B cell (primary cell): ENCODE data around the gene NIP7. TPM values are rescaled to one million over a fixed set of nuclear protein-coding genes. Genes with fewer than 3 reads are reported as not detected.

Source experiments
- ATAC-seq: fragments of 200-7000 bp; cut with Tn5 transposase; one replicate; pipeline ENCODE4 v1.10.0; 2021; ENCODE audit warnings: low read depth, mild to moderate bottlenecking, moderate number of reproducible peaks, moderate library complexity
- CTCF ChIA-PET: fragments of 350-600 bp; sonication (Branson Sonifier 250); formaldehyde crosslinking; loops from one replicate; lab custom pipeline; 2021; ENCODE audit warnings: antibody characterized with exemption, inconsistent platforms; lab: Charles Lee
- POLR2A ChIA-PET: fragments of 350-600 bp; sonication (Branson Sonifier 250); formaldehyde crosslinking; loops from one replicate; lab custom pipeline; 2021; ENCODE audit warnings: antibody characterized with exemption; lab: Charles Lee
- DNase-seq: peaks from one replicate; pipeline ENCODE4 v3.0.0; 2013
- H2AFZ ChIP-seq: 2 replicates; pipeline ENCODE4 v1.6.1; 2012; ENCODE audit warnings: mild to moderate bottlenecking, low read depth, low read length; ENCODE audit not compliant: insufficient read depth, poor library complexity, severe bottlenecking
- H3K27ac ChIP-seq, 2 donors: 1 replicate in 1 of 2; 2 replicates in 1 of 2; pipeline ENCODE4 v1.5.1; 2012 to 2013; ENCODE audit warnings: low read length in 2 of 2, mild to moderate bottlenecking in 2 of 2, moderate library complexity in 1 of 2
- H3K27me3 ChIP-seq, 4 experiments: fragments of 200-600 bp in 1 of 4; sonication (generic) in 1 of 4; replicated peaks in 1 of 4; 1 replicate in 2 of 4; 2 replicates in 2 of 4; pipeline versions ENCODE4 v1.6.1 to v1.7.0; 2013 to 2016; ENCODE audit warnings: low read length in 3 of 4, mild to moderate bottlenecking in 2 of 4, mixed read lengths in 1 of 4, moderate library complexity in 1 of 4; ENCODE audit not compliant: insufficient read depth in 4 of 4, control insufficient read depth in 3 of 4; ENCODE audit errors: control extremely low read depth in 1 of 4
- H3K36me3 ChIP-seq, 2 experiments: replicated peaks in 1 of 2; 1 replicate in 1 of 2; 2 replicates in 1 of 2; pipeline versions ENCODE4 v1.6.1 to v1.7.1; 2013; ENCODE audit warnings: low read length in 1 of 2; ENCODE audit not compliant: insufficient read depth in 2 of 2, control insufficient read depth in 1 of 2; ENCODE audit errors: control extremely low read depth in 1 of 2, extremely low read depth in 1 of 2
- H3K4me1 ChIP-seq, 2 donors: fragments of 200-600 bp in 1 of 2; sonication (generic) in 1 of 2; 1 replicate in 1 of 2; 2 replicates in 1 of 2; pipeline versions ENCODE4 v1.5.1 to v1.6.1; 2013 to 2017; ENCODE audit warnings: low read length in 2 of 2; ENCODE audit not compliant: control insufficient read depth in 2 of 2, insufficient read depth in 2 of 2
- H3K4me2 ChIP-seq: replicated peaks from 2 replicates; pipeline ENCODE3; 2012; ENCODE audit warnings: mild to moderate bottlenecking, low read depth, low read length; ENCODE audit not compliant: poor library complexity, severe bottlenecking
- H3K4me3 ChIP-seq, 5 experiments: fragments of 200-600 bp in 1 of 5; sonication (generic) in 1 of 5; 1 replicate in 3 of 5; 2 replicates in 2 of 5; pipeline versions ENCODE4 v1.5.1 to v1.7.0; 2011 to 2016; ENCODE audit warnings: low read length in 4 of 5, mild to moderate bottlenecking in 4 of 5, low read depth in 2 of 5, control low read depth in 1 of 5, moderate library complexity in 1 of 5; ENCODE audit not compliant: insufficient read depth in 1 of 5; ENCODE audit errors: control extremely low read depth in 1 of 5, extremely low read depth in 1 of 5
- H3K79me2 ChIP-seq: fragments of 200-600 bp; sonication (generic); one replicate; pipeline ENCODE4 v1.6.0; 2016; ENCODE audit warnings: low read length; ENCODE audit not compliant: control insufficient read depth, insufficient read depth
- H3K9ac ChIP-seq: fragments of 200-600 bp; sonication (generic); 2 replicates; pipeline ENCODE4 v1.6.1; 2017; ENCODE audit warnings: mild to moderate bottlenecking, low read length, moderate library complexity
- H3K9me3 ChIP-seq, 3 donors: one replicate each; pipeline versions ENCODE4 v1.6.1 to v1.7.1; 2013; ENCODE audit warnings: low read length in 2 of 3; ENCODE audit not compliant: control insufficient read depth in 2 of 3, insufficient read depth in 1 of 3; ENCODE audit errors: control extremely low read depth in 1 of 3
- H4K20me1 ChIP-seq: 2 replicates; pipeline ENCODE4 v1.6.0; 2012; ENCODE audit warnings: mild to moderate bottlenecking, low read length; ENCODE audit not compliant: insufficient read depth, control insufficient read depth, poor library complexity, severe bottlenecking
- H3K27ac Mint-ChIP-seq: one replicate; pipeline ENCODE4 v1.8.0; 2021; ENCODE audit warnings: mixed read lengths
- H3K27me3 Mint-ChIP-seq: one replicate; pipeline ENCODE4 v1.8.0; 2021; ENCODE audit warnings: mixed read lengths
- H3K4me1 Mint-ChIP-seq: one replicate; pipeline ENCODE4 v1.8.0; 2021; ENCODE audit warnings: mixed read lengths
- H3K4me3 Mint-ChIP-seq: one replicate; pipeline ENCODE4 v1.8.0; 2021; ENCODE audit warnings: mixed read lengths
- H3K9me3 Mint-ChIP-seq: one replicate; pipeline ENCODE4 v1.8.0; 2022; ENCODE audit warnings: mixed read lengths; ENCODE audit not compliant: insufficient read depth
- CTCF ChIP-seq: fragments of 200-600 bp; IDR thresholded peaks from one replicate; pipeline ENCODE4 v1.8.0; 2022; ENCODE audit warnings: antibody characterized with exemption, mild to moderate bottlenecking
- EZH2 ChIP-seq: IDR thresholded peaks from 2 replicates; pipeline ENCODE4 v1.6.1; 2012; ENCODE audit warnings: borderline replicate concordance, low read depth, mild to moderate bottlenecking, moderate library complexity, low read length; ENCODE audit not compliant: insufficient read depth, poor library complexity, severe bottlenecking
- WGBS: methylation state at CpG from one replicate; pipeline ENCODE4 v1.1.5; 2013; ENCODE audit warnings: missing lambda C conversion rate; ENCODE audit not compliant: insufficient coverage; 5-methylcytosine and 5-hydroxymethylcytosine counted together
- intact Hi-C: fragments of 100-400 bp; cut with micrococcal nuclease; formaldehyde crosslinking; loops from one replicate; pipeline ENCODE4 v1.10.0; 2022
- polyA plus RNA-seq: library from polyadenylated mRNA; depleted of rRNA; stranded (reverse); fragments of >200 nt; gene quantifications from 2 replicates; pipeline ENCODE4 v1.2.3, GENCODE V29; 2012
- total RNA-seq, 2 donors: library from RNA; stranded (reverse); fragments of 120-200 nt in 1 of 2; gene quantifications; 1 replicate in 1 of 2; 2 replicates in 1 of 2; pipeline versions ENCODE4 v1.2.3 to v1.2.4, GENCODE V29; 2013 to 2022

Gene NIP7
- total and polyA plus RNA-seq, 2 donors (not counting 1 experiment from before 2014, with no cell fraction given): 4.4 to 20.2 TPM

- Histone ChIP-seq H3K27ac (peak overlapping the region; percentile 46 to 84), H3K27me3 (no peaks in the 10 kb centered on the region), H3K36me3 (peaks cover 2 to 27% of the 10 kb centered on the region in 2 experiments), H3K9me3 (peaks cover 0 to 6% (median 0%) of the 10 kb centered on the region in 3 donors), H4K20me1 (peaks cover 47% of the 10 kb centered on the region), H3K4me3 (peak overlapping the region; percentile 55 to 82 (median 64)), H3K79me2 (peaks cover 53% of the 10 kb centered on the region), H2AFZ (peak overlapping the region; percentile 84), H3K4me2 (peak overlapping the region; percentile 94), H3K9ac (peak overlapping the region; percentile 88), H3K4me1 (peaks cover 10 to 23% of the 10 kb centered on the region in 2 donors)
- no peaks in the 10 kb centered on the region for H3K9me3 Mint-ChIP-seq
- peak overlapping the region; percentile 99 for H3K4me3 Mint-ChIP-seq
- peak overlapping the region; percentile 94 for H3K27ac Mint-ChIP-seq
- peaks cover 24% of the 10 kb centered on the region for H3K4me1 Mint-ChIP-seq
- ATAC-seq: peak; percentile 25
- ChIA-PET CTCF (interaction anchor here (0.7 to 1.9 kb wide), 7 partner anchors 16 to 161 kb away, joined by 3 to 5 read pairs (median 3); partner anchors contain the start of genes COG8 and PDF), POLR2A (interaction anchor here (0.6 kb wide), 2 partner anchors 25 to 1191 kb away, joined by 5 to 9 read pairs; no protein-coding TSS in a partner anchor)
- no peak for DNase-seq
- intact Hi-C loops: loop anchor here (1.0 to 10.0 kb wide), 7 partner anchors 16 to 777 kb away; partner anchors contain the start of genes COG8, CYB5B, NIP7 and PDF
- no peaks in the 10 kb centered on the region for H3K27me3 Mint-ChIP-seq
- WGBS: 2% methylated on average over 59 of the region's 59 CpGs
- TF ChIP-seq CTCF (no peak), EZH2 (no peak)
Measured at GRCh38 chr16:69311533-69312387, 27.8 kb upstream of the NIP7 start.

DNA sequence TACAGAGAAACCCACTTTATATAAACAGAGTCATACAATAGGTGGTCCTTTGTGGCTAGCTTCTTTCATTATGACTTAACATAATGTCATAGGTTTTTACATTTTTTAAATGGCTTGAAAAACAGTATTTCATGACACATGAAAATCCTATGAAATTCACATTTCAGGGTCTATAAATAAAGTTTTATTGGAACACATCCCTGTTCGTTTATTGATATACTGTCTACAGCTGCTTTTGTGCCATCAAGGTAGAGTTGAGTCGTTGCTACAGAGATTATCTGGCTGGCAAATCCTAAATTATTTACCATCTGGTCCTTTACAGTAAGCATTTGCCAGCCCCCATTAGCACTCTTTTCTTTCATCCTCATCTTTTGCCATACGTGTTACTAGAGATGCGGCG lies 26.1 kb upstream of the NIP7 start:
- Histone ChIP-seq H3K9me3 (peaks cover 0 to 6% (median 0%) of the 10 kb centered on the region in 3 donors), H3K27me3 (no peaks in the 10 kb centered on the region), H3K4me3 (no peak overlapping the region), H2AFZ (no peak overlapping the region), H4K20me1 (peaks cover 61% of the 10 kb centered on the region), H3K4me1 (peaks cover 10 to 23% of the 10 kb centered on the region in 2 donors), H3K4me2 (no peak overlapping the region), H3K79me2 (peaks cover 65% of the 10 kb centered on the region), H3K27ac (no peak overlapping the region), H3K9ac (no peak overlapping the region), H3K36me3 (peaks cover 2 to 38% of the 10 kb centered on the region in 2 experiments)
- H3K4me1 Mint-ChIP-seq: peaks cover 24% of the 10 kb centered on the region
- ChIA-PET POLR2A (no interaction called here), CTCF (interaction anchor here (0.6 to 1.9 kb wide), 3 partner anchors 16 to 795 kb away, joined by 4 to 5 read pairs (median 4); no protein-coding TSS in a partner anchor)
- intact Hi-C loops: loop anchor here (10.0 kb wide), 1 partner anchor 779 kb away; the partner anchor contains the start of gene ZFP90
- H3K9me3 Mint-ChIP-seq: no peaks in the 10 kb centered on the region
- no peaks in the 10 kb centered on the region for H3K27me3 Mint-ChIP-seq
- no peak for ATAC-seq
- no peak for DNase-seq
- TF ChIP-seq EZH2 (no peak), CTCF (no peak)
- WGBS: no CpG with 5 or more reads among the region's 5 CpGs
- peak overlapping the region; percentile 71 for H3K4me3 Mint-ChIP-seq
- H3K27ac Mint-ChIP-seq: no peak overlapping the region
